A549 (cell line): ENCODE measurements around the gene CEP112.

ENCODE experiments used
- EP300 ChIP-seq, 2 experiments: fragments of >200 bp; sonication (Bioruptor Twin); formaldehyde crosslinking; IDR thresholded peaks; 2 replicates in 1 of 2; 3 replicates in 1 of 2; pipeline ENCODE4 v1.6.1; 2016 to 2017
- HDAC2 ChIP-seq: fragments of 200-600 bp; sonication (generic); IDR thresholded peaks from 2 replicates; pipeline ENCODE4 v1.6.1; 2016
- KDM1A ChIP-seq: fragments of 200-600 bp; sonication (generic); IDR thresholded peaks from 2 replicates; pipeline ENCODE4 v1.6.1; 2016; ENCODE audit warnings: low read depth, mild to moderate bottlenecking
- KDM5A ChIP-seq: fragments of 200-600 bp; sonication (generic); IDR thresholded peaks from 2 replicates; pipeline ENCODE4 v1.6.1; 2016; ENCODE audit warnings: antibody characterized with exemption, mild to moderate bottlenecking
- MYC ChIP-seq: IDR thresholded peaks from 2 replicates; pipeline ENCODE4 v1.6.1; 2012; ENCODE audit warnings: mild to moderate bottlenecking, inconsistent platforms, low read length, improper control_type of control experiment, borderline replicate concordance
- POLR2A ChIP-seq: IDR thresholded peaks from 2 replicates; pipeline ENCODE4 v1.6.1; 2012; ENCODE audit warnings: mild to moderate bottlenecking, low read length
- RCOR1 ChIP-seq: fragments of 150-350 bp; IDR thresholded peaks from 2 replicates; pipeline ENCODE4 v1.6.1; 2014; ENCODE audit warnings: antibody characterized with exemption, low read length, low read depth
- RFX5 ChIP-seq: fragments of 450-650 bp; IDR thresholded peaks from 2 replicates; pipeline ENCODE4 v1.7.1; 2014; ENCODE audit warnings: antibody characterized with exemption, mild to moderate bottlenecking, moderate library complexity
- ZC3H11A ChIP-seq: fragments of 450-650 bp; IDR thresholded peaks from 2 replicates; pipeline ENCODE4 v1.6.1; 2014; ENCODE audit warnings: antibody characterized with exemption, mild to moderate bottlenecking
- ZSCAN20 ChIP-seq: fragments of 250-450 bp; sonication (Bioruptor Pico); IDR thresholded peaks from 2 replicates; pipeline ENCODE4 v1.8.0; 2022; ENCODE audit warnings: mild to moderate bottlenecking, moderate library complexity
- TF ChIP-seq, protein P1 (sequence below): fragments of >200 bp; sonication (Bioruptor Twin); formaldehyde crosslinking; IDR thresholded peaks from 3 replicates; pipeline ENCODE4 v1.5.1; 2016
- TF ChIP-seq, protein P2 (sequence below): fragments of 200-600 bp; sonication (generic); IDR thresholded peaks from 2 replicates; pipeline ENCODE4 v1.6.1; 2016; ENCODE audit warnings: antibody characterized with exemption, mild to moderate bottlenecking, moderate library complexity
- TF ChIP-seq, protein P3 (sequence below): fragments of 250-450 bp; sonication (Bioruptor Pico); IDR thresholded peaks from 2 replicates; pipeline ENCODE4 v1.5.0; 2021; ENCODE audit warnings: mild to moderate bottlenecking, moderate library complexity, borderline replicate concordance
- TF ChIP-seq, protein P4 (sequence below): IDR thresholded peaks from 2 replicates; pipeline ENCODE4 v1.6.1; 2012

GRCh38 chr17:66126231-66126630 is 65.7 kb downstream of the CEP112 start:
- TF ChIP-seq, protein P1, sequence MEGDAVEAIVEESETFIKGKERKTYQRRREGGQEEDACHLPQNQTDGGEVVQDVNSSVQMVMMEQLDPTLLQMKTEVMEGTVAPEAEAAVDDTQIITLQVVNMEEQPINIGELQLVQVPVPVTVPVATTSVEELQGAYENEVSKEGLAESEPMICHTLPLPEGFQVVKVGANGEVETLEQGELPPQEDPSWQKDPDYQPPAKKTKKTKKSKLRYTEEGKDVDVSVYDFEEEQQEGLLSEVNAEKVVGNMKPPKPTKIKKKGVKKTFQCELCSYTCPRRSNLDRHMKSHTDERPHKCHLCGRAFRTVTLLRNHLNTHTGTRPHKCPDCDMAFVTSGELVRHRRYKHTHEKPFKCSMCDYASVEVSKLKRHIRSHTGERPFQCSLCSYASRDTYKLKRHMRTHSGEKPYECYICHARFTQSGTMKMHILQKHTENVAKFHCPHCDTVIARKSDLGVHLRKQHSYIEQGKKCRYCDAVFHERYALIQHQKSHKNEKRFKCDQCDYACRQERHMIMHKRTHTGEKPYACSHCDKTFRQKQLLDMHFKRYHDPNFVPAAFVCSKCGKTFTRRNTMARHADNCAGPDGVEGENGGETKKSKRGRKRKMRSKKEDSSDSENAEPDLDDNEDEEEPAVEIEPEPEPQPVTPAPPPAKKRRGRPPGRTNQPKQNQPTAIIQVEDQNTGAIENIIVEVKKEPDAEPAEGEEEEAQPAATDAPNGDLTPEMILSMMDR: no peak
- TF ChIP-seq RFX5: no peak
- TF ChIP-seq, protein P2, sequence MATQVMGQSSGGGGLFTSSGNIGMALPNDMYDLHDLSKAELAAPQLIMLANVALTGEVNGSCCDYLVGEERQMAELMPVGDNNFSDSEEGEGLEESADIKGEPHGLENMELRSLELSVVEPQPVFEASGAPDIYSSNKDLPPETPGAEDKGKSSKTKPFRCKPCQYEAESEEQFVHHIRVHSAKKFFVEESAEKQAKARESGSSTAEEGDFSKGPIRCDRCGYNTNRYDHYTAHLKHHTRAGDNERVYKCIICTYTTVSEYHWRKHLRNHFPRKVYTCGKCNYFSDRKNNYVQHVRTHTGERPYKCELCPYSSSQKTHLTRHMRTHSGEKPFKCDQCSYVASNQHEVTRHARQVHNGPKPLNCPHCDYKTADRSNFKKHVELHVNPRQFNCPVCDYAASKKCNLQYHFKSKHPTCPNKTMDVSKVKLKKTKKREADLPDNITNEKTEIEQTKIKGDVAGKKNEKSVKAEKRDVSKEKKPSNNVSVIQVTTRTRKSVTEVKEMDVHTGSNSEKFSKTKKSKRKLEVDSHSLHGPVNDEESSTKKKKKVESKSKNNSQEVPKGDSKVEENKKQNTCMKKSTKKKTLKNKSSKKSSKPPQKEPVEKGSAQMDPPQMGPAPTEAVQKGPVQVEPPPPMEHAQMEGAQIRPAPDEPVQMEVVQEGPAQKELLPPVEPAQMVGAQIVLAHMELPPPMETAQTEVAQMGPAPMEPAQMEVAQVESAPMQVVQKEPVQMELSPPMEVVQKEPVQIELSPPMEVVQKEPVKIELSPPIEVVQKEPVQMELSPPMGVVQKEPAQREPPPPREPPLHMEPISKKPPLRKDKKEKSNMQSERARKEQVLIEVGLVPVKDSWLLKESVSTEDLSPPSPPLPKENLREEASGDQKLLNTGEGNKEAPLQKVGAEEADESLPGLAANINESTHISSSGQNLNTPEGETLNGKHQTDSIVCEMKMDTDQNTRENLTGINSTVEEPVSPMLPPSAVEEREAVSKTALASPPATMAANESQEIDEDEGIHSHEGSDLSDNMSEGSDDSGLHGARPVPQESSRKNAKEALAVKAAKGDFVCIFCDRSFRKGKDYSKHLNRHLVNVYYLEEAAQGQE: no peak
- no peak for TF ChIP-seq POLR2A
- TF ChIP-seq KDM1A: no peak
- TF ChIP-seq, protein P3, sequence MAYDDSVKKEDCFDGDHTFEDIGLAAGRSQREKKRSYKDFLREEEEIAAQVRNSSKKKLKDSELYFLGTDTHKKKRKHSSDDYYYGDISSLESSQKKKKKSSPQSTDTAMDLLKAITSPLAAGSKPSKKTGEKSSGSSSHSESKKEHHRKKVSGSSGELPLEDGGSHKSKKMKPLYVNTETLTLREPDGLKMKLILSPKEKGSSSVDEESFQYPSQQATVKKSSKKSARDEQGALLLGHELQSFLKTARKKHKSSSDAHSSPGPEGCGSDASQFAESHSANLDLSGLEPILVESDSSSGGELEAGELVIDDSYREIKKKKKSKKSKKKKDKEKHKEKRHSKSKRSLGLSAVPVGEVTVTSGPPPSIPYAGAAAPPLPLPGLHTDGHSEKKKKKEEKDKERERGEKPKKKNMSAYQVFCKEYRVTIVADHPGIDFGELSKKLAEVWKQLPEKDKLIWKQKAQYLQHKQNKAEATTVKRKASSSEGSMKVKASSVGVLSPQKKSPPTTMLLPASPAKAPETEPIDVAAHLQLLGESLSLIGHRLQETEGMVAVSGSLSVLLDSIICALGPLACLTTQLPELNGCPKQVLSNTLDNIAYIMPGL (CRISPR knock-in tag): no peak
- TF ChIP-seq, protein P4, sequence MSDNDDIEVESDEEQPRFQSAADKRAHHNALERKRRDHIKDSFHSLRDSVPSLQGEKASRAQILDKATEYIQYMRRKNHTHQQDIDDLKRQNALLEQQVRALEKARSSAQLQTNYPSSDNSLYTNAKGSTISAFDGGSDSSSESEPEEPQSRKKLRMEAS: no peak
- TF ChIP-seq EP300 (IDR thresholded peaks at IDR 0.05): no peak
- TF ChIP-seq KDM5A: no peak
- no peak for TF ChIP-seq ZC3H11A
- no peak for TF ChIP-seq MYC
- no peak for TF ChIP-seq HDAC2
- no peak for TF ChIP-seq RCOR1
- TF ChIP-seq ZSCAN20 (CRISPR knock-in tag): no peak
